VCaP (cell line): Measurements from ENCODE around the gene ANKRD23.

Experiments
- H3K27ac ChIP-seq: fragments of 450-650 bp; 2 replicates; pipeline ENCODE4 v1.5.1; 2017
- TF ChIP-seq, protein P1 (sequence below): fragments of 450-650 bp; conservative IDR thresholded peaks from 2 replicates; pipeline ENCODE4 v1.5.1; 2017; ENCODE audit warnings: mild to moderate bottlenecking, moderate library complexity

The ANKRD23 gene

GRCh38 chr2:96857667-96858372 lies 14.0 kb upstream of the ANKRD23 start, which contains the start of gene ANKRD39:
Gene ANKRD39, minus strand, starts transcription at chr2:96858016. Its CDS starts 29 bp downstream, at chr2:96857987.
- peak within 1 kb of the TSS; percentile 89 for H3K27ac ChIP-seq
- TF ChIP-seq, protein P1, sequence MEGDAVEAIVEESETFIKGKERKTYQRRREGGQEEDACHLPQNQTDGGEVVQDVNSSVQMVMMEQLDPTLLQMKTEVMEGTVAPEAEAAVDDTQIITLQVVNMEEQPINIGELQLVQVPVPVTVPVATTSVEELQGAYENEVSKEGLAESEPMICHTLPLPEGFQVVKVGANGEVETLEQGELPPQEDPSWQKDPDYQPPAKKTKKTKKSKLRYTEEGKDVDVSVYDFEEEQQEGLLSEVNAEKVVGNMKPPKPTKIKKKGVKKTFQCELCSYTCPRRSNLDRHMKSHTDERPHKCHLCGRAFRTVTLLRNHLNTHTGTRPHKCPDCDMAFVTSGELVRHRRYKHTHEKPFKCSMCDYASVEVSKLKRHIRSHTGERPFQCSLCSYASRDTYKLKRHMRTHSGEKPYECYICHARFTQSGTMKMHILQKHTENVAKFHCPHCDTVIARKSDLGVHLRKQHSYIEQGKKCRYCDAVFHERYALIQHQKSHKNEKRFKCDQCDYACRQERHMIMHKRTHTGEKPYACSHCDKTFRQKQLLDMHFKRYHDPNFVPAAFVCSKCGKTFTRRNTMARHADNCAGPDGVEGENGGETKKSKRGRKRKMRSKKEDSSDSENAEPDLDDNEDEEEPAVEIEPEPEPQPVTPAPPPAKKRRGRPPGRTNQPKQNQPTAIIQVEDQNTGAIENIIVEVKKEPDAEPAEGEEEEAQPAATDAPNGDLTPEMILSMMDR, result peak; percentile 90

GRCh38 chr2:96856776-96857666 lies 13.2 kb upstream of the ANKRD23 start:
- TF ChIP-seq, protein P1, result no peak
- H3K27ac ChIP-seq, result peak overlapping the region; percentile 89

DNA sequence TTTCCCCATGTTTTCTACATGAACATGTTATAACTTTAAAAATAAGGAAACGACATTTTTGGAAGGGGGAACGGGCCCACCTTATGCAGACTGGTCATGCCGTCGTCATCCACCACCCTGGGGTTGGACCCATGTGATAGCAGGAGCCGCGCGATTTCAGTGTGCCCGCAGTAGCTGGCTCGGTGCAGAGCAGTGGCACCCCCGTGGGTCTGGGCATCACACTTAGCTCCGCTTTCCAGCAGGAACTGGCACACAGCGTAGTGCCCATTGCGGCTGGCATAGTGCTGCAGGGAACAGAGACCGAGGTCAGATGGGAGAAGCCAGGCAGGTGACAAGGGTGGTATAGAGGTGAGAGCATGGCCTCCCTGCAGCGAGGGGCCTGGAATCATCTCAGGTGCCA lies 9.5 kb upstream of the ANKRD23 start:
- H3K27ac ChIP-seq, result no peak overlapping the region
- TF ChIP-seq, protein P1, result no peak

DNA sequence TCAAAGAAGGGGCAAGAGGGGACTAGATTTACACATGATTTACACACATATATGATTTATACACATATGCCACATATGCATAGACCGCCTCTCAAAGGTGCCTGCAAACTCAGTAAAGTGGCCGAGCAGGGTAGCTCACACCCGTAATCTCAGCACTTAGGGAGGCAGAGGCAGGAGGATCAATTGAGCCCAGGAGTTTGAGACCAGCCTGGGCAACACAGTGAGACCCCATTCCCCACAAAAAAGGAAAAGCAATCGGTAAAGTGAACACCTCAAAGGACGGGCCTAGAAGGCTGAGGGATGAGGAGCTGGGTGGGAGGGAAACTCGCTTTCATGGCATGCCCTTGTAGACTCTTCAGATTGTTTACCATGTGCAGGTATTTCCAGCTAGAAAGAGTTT lies 8.8 kb upstream of the ANKRD23 start:
- H3K27ac ChIP-seq, result no peak overlapping the region
- TF ChIP-seq, protein P1, result no peak

- TF ChIP-seq, protein P1, result no peak
These were observed 4.4 kb upstream of the ANKRD23 start for GRCh38 chr2:96848264-96848663.

GRCh38 chr2:96847586-96847985 lies 3.8 kb upstream of the ANKRD23 start:
- TF ChIP-seq, protein P1, result no peak
- no peak overlapping the region for H3K27ac ChIP-seq

More at GRCh38 chr2:96848264-96848663, 4.4 kb upstream of the ANKRD23 start:
- no peak overlapping the region for H3K27ac ChIP-seq

- TF ChIP-seq, protein P1, result no peak
These were observed 3.0 kb upstream of the ANKRD23 start for GRCh38 chr2:96846825-96847224.

More at GRCh38 chr2:96846825-96847224, 3.0 kb upstream of the ANKRD23 start:
- H3K27ac ChIP-seq, result no peak overlapping the region
